ENCODE data around the gene AMBP.
"Not testable (repeated sequence)": the region's sequence is repeated elsewhere in the genome, so short reads cannot be mapped to it uniquely, and the experiment has no call there.

The AMBP gene

GRCh38 chr9:114046875-114047274 is 31.2 kb downstream of the AMBP start:
- H3K36me3 ChIP-seq (replicated peaks): peaks cover 20% of the 10 kb centered on the region
- no peak for DNase-seq

DNA sequence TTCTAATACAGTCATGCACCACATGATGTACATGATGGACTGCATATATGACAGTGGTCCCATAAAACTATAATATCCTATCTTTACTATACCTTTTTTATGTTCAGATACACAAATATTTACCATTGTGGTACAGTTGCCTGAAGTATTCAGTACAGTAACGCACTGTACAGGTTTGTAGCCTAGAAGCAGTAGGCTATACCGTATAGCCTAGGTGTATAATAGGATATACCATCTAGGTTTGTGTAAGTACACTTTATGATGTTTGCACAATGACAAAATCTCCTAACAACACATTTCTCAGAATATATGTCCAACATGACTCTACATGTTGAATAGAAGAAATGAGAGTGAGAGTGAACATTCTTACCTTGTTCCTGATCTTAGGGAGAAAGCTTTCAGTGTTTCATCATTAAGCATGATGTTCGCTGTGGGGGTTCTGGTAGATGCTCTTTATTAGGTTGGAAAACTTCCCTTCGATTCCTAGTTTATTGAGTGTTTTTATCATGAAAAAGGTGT is 31.8 kb downstream of the AMBP start:
- no peaks in the 10 kb centered on the region for H3K27me3 ChIP-seq (replicated peaks)
- no peak overlapping the region for H3K4me3 ChIP-seq (ENCODE audit: low read depth, low read length)
- no peak for DNase-seq
- H3K36me3 ChIP-seq (replicated peaks): peaks cover 20% of the 10 kb centered on the region
- H3K27ac ChIP-seq: no peak overlapping the region
- no peak for TF ChIP-seq CTCF (IDR thresholded peaks at IDR 0.05; ENCODE audit: low read depth, low read length, missing control alignments)
- in situ Hi-C loops (cut with HindIII; ENCODE audit: low pct_ligation_motif_present, low sequenced_read_pairs): no loop called here

More at GRCh38 chr9:114046875-114047274, 31.2 kb downstream of the AMBP start:
- no peak overlapping the region for H3K27ac ChIP-seq
- in situ Hi-C loops (cut with HindIII; ENCODE audit: low pct_ligation_motif_present, low sequenced_read_pairs): no loop called here
- TF ChIP-seq CTCF (IDR thresholded peaks at IDR 0.05; ENCODE audit: low read depth, low read length, missing control alignments): no peak
- no peaks in the 10 kb centered on the region for H3K27me3 ChIP-seq (replicated peaks)
- no peak overlapping the region for H3K4me3 ChIP-seq (ENCODE audit: low read depth, low read length)

DNA sequence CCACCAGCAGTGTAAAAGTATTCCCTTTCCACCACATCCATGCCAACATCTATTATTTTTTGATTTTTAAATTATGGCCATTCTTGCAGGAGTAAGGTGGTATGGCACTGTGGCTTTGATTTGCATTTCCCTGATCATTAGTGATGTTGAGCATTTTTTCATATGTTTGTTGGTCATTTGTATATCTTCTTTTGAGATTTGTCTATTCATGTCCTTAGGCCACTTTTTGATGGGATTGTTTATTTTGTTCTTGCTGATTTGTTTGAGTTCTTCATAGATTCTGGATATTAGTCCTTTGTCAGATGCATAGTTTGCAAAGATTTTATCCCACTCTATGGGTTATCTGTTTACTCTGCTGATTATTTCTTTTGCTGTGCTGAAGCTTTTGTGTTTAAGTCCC is 34.4 kb downstream of the AMBP start:
- H3K36me3 ChIP-seq (replicated peaks): peaks cover 15% of the 10 kb centered on the region
- H3K4me3 ChIP-seq (ENCODE audit: low read depth, low read length); H3K27me3 ChIP-seq (replicated peaks); H3K27ac ChIP-seq; DNase-seq; in situ Hi-C loops (cut with HindIII; ENCODE audit: low pct_ligation_motif_present, low sequenced_read_pairs): not testable (repeated sequence)

GRCh38 chr9:114039484-114039883 is 38.6 kb downstream of the AMBP start:
- DNase-seq: no peak
- Histone ChIP-seq H3K36me3 (replicated peaks) (peaks cover 18% of the 10 kb centered on the region), H3K27ac (no peak overlapping the region), H3K4me3 (ENCODE audit: low read depth, low read length) (no peak overlapping the region), H3K27me3 (replicated peaks) (no peaks in the 10 kb centered on the region)
- in situ Hi-C loops (cut with HindIII; ENCODE audit: low pct_ligation_motif_present, low sequenced_read_pairs): no loop called here
- no peak for TF ChIP-seq CTCF (IDR thresholded peaks at IDR 0.05; ENCODE audit: low read depth, low read length, missing control alignments)

DNA sequence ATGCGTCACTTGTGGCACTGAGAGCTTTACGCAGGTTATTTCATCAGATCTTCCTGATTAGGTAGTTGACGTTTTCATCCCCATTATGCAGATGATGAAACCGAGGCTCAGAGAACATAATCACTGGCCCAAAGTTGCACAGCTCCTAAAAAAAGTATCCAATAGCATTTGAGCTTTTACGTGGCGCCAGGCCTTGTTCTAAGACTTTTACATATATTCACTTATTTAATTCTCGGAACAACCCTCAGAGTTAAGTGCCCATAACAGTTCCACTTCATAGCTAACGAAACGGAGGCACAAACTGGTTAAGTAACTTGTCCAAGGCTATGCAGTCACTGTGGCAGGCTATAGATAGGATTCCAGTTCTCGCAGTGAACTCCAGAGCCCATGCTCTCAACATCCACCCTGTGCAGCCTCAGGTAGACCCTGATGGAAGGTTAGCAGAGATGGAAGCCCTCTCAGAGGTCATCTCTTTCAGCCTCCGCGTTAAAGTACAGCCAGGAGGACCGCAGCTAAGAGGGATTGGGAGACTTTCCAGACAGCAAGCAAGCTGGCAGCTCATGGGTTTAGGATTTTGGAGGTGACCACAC is 39.3 kb downstream of the AMBP start:
- H3K36me3 ChIP-seq (replicated peaks): peaks cover 21% of the 10 kb centered on the region
- no peaks in the 10 kb centered on the region for H3K27me3 ChIP-seq (replicated peaks)
- no peak for DNase-seq
- in situ Hi-C loops (cut with HindIII; ENCODE audit: low pct_ligation_motif_present, low sequenced_read_pairs): no loop called here
- no peak overlapping the region for H3K27ac ChIP-seq
- TF ChIP-seq CTCF (IDR thresholded peaks at IDR 0.05; ENCODE audit: low read depth, low read length, missing control alignments): no peak
- no peak overlapping the region for H3K4me3 ChIP-seq (ENCODE audit: low read depth, low read length)

DNA sequence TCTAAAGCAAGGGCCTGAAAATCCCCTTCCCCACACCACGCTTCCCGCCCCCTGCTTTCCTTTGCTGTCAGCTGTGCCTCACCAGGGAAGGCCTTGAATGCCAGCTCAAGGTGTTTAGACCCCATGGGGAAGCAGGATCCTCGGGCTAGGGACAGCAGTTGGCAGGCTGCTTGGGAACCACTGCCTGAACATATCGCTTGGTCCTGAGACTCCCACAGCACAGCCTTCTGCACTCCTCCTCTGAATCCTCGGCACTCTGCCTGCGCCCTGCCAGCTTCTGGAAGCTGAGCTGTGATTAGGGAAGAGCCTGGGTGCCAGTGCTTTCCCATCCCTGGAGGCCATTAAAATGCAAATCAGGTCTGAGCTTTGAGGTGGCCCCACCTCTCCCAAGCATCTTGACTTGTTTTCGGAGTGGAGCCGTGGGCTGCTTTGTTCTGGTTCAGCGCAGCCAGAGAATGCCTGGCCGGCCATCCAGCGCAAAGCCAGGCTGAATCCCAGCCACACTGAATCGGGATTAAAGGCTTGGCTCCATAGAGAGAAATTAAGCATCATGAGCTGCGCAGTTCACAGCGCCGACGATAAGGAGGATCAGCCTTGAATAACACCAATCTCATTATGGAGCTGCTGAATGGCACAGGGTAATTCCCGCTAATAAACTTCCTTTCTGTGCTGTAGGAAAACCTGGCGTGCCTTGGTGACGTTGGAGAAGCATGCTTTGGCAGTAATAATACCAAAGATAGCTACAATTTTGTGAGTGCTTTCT is 40.0 kb downstream of the AMBP start:
- no peaks in the 10 kb centered on the region for H3K27me3 ChIP-seq (replicated peaks)
- no peak for TF ChIP-seq CTCF (IDR thresholded peaks at IDR 0.05; ENCODE audit: low read depth, low read length, missing control alignments)
- no peak overlapping the region for H3K4me3 ChIP-seq (ENCODE audit: low read depth, low read length)
- no peak for DNase-seq
- H3K36me3 ChIP-seq (replicated peaks): peaks cover 27% of the 10 kb centered on the region
- in situ Hi-C loops (cut with HindIII; ENCODE audit: low pct_ligation_motif_present, low sequenced_read_pairs): no loop called here
- no peak overlapping the region for H3K27ac ChIP-seq

All from brain microvascular endothelial cell (primary cell).